MM.1S (cell line): ENCODE results near the gene GABRG3.

Experiments used
- DNase-seq: peaks from one replicate; pipeline ENCODE4 v3.0.0-alpha.2; 2015
- H2AFZ ChIP-seq: fragments of 300-600 bp; sonication (generic); 2 replicates; pipeline ENCODE4 v1.6.0; 2016; ENCODE audit warnings: antibody characterized with exemption, low read length
- H3F3A ChIP-seq: fragments of 300-600 bp; sonication (generic); 2 replicates; pipeline ENCODE4 v1.6.1; 2016; ENCODE audit warnings: mild to moderate bottlenecking, antibody characterized with exemption, low read length, moderate library complexity, mixed read lengths; ENCODE audit not compliant: insufficient read depth
- H3K27ac ChIP-seq: fragments of 300-600 bp; sonication (generic); 2 replicates; pipeline ENCODE4 v1.5.1; 2016; ENCODE audit warnings: mild to moderate bottlenecking, low read length
- H3K27me3 ChIP-seq: fragments of 300-600 bp; sonication (generic); replicated peaks from 2 replicates; pipeline ENCODE4 v1.6.0; 2016; ENCODE audit warnings: low read length; ENCODE audit not compliant: insufficient read depth
- H3K36me3 ChIP-seq: fragments of 300-600 bp; sonication (generic); replicated peaks from 2 replicates; pipeline ENCODE4 v1.6.1; 2016; ENCODE audit warnings: mild to moderate bottlenecking, low read length, mixed read lengths; ENCODE audit not compliant: insufficient read depth
- H3K4me1 ChIP-seq: fragments of 300-600 bp; sonication (generic); 2 replicates; pipeline ENCODE4 v1.6.1; 2016; ENCODE audit warnings: low read length, mixed read lengths
- H3K4me2 ChIP-seq: fragments of 300-600 bp; sonication (generic); 2 replicates; pipeline ENCODE4 v1.6.0; 2016; ENCODE audit warnings: low read depth, low read length
- H3K4me3 ChIP-seq: fragments of 300-600 bp; sonication (generic); 2 replicates; pipeline ENCODE4 v1.5.1; 2016; ENCODE audit warnings: low read length, mixed read lengths
- H3K79me2 ChIP-seq: fragments of 300-600 bp; sonication (generic); 2 replicates; pipeline ENCODE4 v1.6.1; 2016; ENCODE audit warnings: mixed run types, low read length, mixed read lengths
- H3K9ac ChIP-seq: fragments of 300-600 bp; sonication (generic); 2 replicates; pipeline ENCODE4 v1.6.1; 2016; ENCODE audit warnings: low read length, mixed read lengths
- H3K9me2 ChIP-seq: fragments of 300-600 bp; sonication (generic); replicated peaks from 2 replicates; pipeline ENCODE4 v1.6.1; 2016; ENCODE audit warnings: mild to moderate bottlenecking, low read length, mixed read lengths; ENCODE audit not compliant: insufficient read depth
- H3K9me3 ChIP-seq: fragments of 300-600 bp; sonication (generic); replicated peaks from 2 replicates; pipeline ENCODE4 v1.6.1; 2016; ENCODE audit warnings: mild to moderate bottlenecking, low read length, mixed read lengths; ENCODE audit not compliant: insufficient read depth
- H4K20me1 ChIP-seq: fragments of 300-600 bp; sonication (generic); 2 replicates; pipeline ENCODE4 v1.6.1; 2016; ENCODE audit warnings: mild to moderate bottlenecking, low read length, moderate library complexity, mixed read lengths; ENCODE audit not compliant: insufficient read depth
- EZH2 ChIP-seq: fragments of 300-600 bp; sonication (generic); optimal IDR thresholded peaks from 2 replicates; pipeline ENCODE3; 2017; ENCODE audit warnings: low read depth, mild to moderate bottlenecking, antibody characterized with exemption, low read length, mixed read lengths
- EZH2phosphoT487 ChIP-seq: fragments of 300-600 bp; sonication (generic); IDR thresholded peaks from 2 replicates; pipeline ENCODE4 v1.6.1; 2018; ENCODE audit warnings: antibody characterized with exemption, low read length
- TF ChIP-seq, protein P1 (sequence below): fragments of 300-600 bp; sonication (generic); IDR thresholded peaks from 2 replicates; pipeline ENCODE4 v1.5.1; 2016; ENCODE audit warnings: antibody characterized with exemption, low read length, mixed read lengths

The GABRG3 gene

DNA sequence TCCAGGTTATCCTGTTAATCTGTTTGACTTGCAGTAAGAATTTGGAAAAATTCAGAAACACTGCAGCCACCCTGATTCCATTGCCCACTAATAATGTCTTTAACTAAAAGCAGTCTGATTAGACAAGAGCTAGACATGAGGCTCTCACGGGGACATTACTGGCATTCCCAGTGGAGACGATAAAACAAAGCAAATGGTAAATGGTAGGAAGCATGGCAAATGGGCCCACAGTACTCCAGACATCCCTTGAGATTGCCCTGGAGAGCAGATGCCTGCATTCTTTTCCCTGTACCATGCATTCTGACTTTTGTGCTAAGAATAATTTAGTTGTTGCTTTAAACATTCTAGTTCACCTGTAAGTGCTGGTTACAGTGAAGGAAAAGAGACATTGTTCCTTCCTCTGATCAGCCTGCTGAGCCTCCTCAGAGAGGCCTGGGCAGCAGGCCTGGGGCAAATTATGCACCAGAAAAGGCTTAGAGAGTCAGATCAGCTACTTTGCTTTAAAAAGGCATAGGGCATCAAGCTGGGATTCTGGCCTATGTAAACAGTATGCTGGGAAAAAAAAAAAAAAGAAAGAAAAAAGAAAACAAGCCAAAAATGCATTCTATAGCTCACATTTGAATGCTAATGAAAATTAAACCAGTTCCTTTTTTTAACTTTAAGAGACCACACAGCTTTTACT, 204.6 kb downstream of the GABRG3 start:
- Histone ChIP-seq H3K9ac (no peak overlapping the region), H3K79me2 (no peaks in the 10 kb centered on the region), H3K36me3 (no peaks in the 10 kb centered on the region), H2AFZ (no peak overlapping the region), H3K4me1 (no peaks in the 10 kb centered on the region), H4K20me1 (no peaks in the 10 kb centered on the region), H3K4me2 (no peak overlapping the region), H3K27me3 (no peaks in the 10 kb centered on the region), H3F3A (no peaks in the 10 kb centered on the region), H3K9me2 (no peaks in the 10 kb centered on the region), H3K27ac (no peak overlapping the region), H3K9me3 (no peaks in the 10 kb centered on the region), H3K4me3 (no peak overlapping the region)
- DNase-seq: no peak
- TF ChIP-seq, protein P1, sequence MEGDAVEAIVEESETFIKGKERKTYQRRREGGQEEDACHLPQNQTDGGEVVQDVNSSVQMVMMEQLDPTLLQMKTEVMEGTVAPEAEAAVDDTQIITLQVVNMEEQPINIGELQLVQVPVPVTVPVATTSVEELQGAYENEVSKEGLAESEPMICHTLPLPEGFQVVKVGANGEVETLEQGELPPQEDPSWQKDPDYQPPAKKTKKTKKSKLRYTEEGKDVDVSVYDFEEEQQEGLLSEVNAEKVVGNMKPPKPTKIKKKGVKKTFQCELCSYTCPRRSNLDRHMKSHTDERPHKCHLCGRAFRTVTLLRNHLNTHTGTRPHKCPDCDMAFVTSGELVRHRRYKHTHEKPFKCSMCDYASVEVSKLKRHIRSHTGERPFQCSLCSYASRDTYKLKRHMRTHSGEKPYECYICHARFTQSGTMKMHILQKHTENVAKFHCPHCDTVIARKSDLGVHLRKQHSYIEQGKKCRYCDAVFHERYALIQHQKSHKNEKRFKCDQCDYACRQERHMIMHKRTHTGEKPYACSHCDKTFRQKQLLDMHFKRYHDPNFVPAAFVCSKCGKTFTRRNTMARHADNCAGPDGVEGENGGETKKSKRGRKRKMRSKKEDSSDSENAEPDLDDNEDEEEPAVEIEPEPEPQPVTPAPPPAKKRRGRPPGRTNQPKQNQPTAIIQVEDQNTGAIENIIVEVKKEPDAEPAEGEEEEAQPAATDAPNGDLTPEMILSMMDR: no peak
- no peak for TF ChIP-seq EZH2phosphoT487
- TF ChIP-seq EZH2: no peak

DNA sequence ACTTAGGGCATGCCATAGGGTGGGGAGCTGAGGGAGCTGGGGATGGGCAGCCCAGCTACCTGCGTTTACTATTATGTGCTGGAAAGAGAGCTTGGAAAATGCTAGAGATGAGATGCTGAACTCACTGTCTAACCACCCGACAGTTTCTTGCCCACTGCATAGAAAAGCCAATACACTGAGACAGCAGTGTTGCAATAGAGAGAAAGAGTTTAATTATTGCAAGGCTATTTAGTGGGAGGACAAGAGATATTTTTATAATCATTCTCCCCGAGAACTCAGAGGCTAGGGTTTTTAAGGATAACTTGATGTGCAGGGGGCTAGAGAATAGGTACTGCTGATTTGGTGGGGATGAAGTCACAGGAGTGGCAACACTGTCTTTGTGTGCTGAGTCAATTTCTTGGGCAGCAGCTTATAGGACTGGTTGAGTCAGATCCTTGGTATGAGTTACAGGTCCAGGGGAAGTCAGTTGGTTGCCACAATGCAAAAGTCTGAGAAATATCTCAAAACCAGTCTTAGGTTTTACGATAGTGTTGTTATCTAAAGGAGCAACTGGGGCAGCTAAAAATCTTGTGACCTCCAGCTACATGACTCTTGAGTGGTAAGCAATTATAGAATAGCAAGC, 205.9 kb downstream of the GABRG3 start:
- H3K9me2 ChIP-seq: no peaks in the 10 kb centered on the region
- H4K20me1 ChIP-seq: no peaks in the 10 kb centered on the region
- H2AFZ ChIP-seq: no peak overlapping the region
- H3K79me2 ChIP-seq: no peaks in the 10 kb centered on the region
- no peak overlapping the region for H3K27ac ChIP-seq
- H3K36me3 ChIP-seq: no peaks in the 10 kb centered on the region
- H3K4me3 ChIP-seq: no peak overlapping the region
- no peak overlapping the region for H3K4me2 ChIP-seq
- H3K9ac ChIP-seq: no peak overlapping the region
- no peak for DNase-seq
- no peaks in the 10 kb centered on the region for H3K9me3 ChIP-seq
- H3F3A ChIP-seq: no peaks in the 10 kb centered on the region
- H3K4me1 ChIP-seq: no peaks in the 10 kb centered on the region
- TF ChIP-seq EZH2phosphoT487 (no peak), EZH2 (no peak)
- TF ChIP-seq, protein P1: no peak
- H3K27me3 ChIP-seq: no peaks in the 10 kb centered on the region

DNA sequence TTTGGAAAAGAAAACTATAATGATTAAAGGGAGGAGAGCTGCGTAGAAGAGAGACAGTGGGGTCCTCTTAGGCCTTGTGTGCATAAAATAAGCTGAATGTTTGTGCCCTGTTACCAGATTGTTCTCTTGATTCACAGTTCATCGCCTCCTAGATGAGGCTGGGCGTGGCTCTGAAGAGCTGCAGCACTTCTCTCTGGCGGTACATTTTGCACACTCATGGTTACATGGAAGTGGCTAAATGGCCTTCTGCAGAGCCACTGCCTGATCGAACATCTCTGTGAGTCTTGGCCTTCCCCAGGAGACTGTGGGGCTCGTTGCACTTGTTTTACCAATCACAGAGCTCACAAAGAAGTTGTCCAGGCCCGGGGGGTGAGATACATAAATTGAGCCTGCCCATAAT, 208.8 kb downstream of the GABRG3 start:
- H3K27ac ChIP-seq: no peak overlapping the region
- H3K4me2 ChIP-seq: no peak overlapping the region
- no peak for DNase-seq

More for the DNA sequence above, 208.8 kb downstream of the GABRG3 start:
- Histone ChIP-seq H3K79me2 (no peaks in the 10 kb centered on the region), H3K9me3 (no peaks in the 10 kb centered on the region), H3K4me3 (no peak overlapping the region), H3K36me3 (no peaks in the 10 kb centered on the region), H3K9ac (no peak overlapping the region), H3K27me3 (no peaks in the 10 kb centered on the region), H3K4me1 (no peaks in the 10 kb centered on the region), H3K9me2 (no peaks in the 10 kb centered on the region), H2AFZ (no peak overlapping the region), H4K20me1 (no peaks in the 10 kb centered on the region), H3F3A (no peaks in the 10 kb centered on the region)
- TF ChIP-seq EZH2phosphoT487 (no peak), EZH2 (no peak)
- TF ChIP-seq, protein P1: no peak
